Right renal pelvis (tissue), 4 donors: ENCODE data around the gene PRKG1. TPM values are rescaled to one million over a fixed set of nuclear protein-coding genes. Genes with fewer than 3 reads are reported as not detected.
"Not testable (repeated sequence)": the region's sequence is repeated elsewhere in the genome, so short reads cannot be mapped to it uniquely, and the experiment has no call there.

Experiments
- DNase-seq, 4 donors: peaks; one replicate each; pipeline ENCODE4 v3.0.0-alpha.2; 2013; ENCODE audit warnings: low read depth in 4 of 4, low spot score in 3 of 4, missing footprints in 1 of 4
- polyA plus RNA-seq, 4 donors: library from polyadenylated mRNA; unstranded; fragments of 120-200 nt; gene quantifications; one replicate each; pipeline ENCODE4 v1.2.1, GENCODE V29; 2013; ENCODE audit not compliant: insufficient read length in 4 of 4

Gene PRKG1
- polyA plus RNA-seq, 4 donors = 13.3 to 16.0 (median 14.3) TPM

- DNase-seq = no peak
These were observed 473.7 kb downstream of the PRKG1 start for GRCh38 chr10:51547941-51548340.

DNA sequence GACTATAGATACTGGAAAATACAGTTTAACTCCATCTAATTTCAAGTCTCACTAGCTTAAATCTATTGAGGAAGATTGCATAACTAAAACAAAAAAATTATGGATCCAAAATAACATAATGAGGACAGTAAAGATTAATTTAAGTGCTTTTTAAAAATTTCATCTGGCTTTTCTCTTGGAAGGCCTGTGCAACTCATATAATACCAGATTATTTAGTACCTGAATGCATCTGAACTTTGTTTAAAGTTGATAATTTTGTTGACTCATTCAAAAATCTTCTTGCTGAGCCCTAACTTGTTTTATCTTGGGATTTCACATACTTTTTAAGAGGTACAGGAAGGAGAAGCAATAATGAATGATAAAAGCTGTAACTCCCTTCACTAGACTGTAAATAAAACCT lies 478.6 kb downstream of the PRKG1 start:
- DNase-seq = no peak

GRCh38 chr10:51564896-51565510 lies 490.7 kb downstream of the PRKG1 start:
- DNase-seq = no peak

- no peak for DNase-seq
These were observed 493.0 kb downstream of the PRKG1 start for GRCh38 chr10:51567271-51567670.

GRCh38 chr10:51569467-51569866 lies 495.2 kb downstream of the PRKG1 start:
- no peak for DNase-seq

- no peak for DNase-seq
These were observed 500.2 kb downstream of the PRKG1 start for GRCh38 chr10:51574248-51575048.

- not testable (repeated sequence) for DNase-seq
These were observed 506.9 kb downstream of the PRKG1 start for GRCh38 chr10:51581196-51581595.

GRCh38 chr10:51583976-51584375 lies 509.7 kb downstream of the PRKG1 start:
- no peak for DNase-seq

- DNase-seq = no peak
These were observed 511.5 kb downstream of the PRKG1 start for GRCh38 chr10:51585742-51586141.

GRCh38 chr10:51588984-51589383 lies 514.7 kb downstream of the PRKG1 start:
- DNase-seq = no peak

- DNase-seq = no peak
These were observed 516.5 kb downstream of the PRKG1 start for GRCh38 chr10:51590818-51591217.

DNA sequence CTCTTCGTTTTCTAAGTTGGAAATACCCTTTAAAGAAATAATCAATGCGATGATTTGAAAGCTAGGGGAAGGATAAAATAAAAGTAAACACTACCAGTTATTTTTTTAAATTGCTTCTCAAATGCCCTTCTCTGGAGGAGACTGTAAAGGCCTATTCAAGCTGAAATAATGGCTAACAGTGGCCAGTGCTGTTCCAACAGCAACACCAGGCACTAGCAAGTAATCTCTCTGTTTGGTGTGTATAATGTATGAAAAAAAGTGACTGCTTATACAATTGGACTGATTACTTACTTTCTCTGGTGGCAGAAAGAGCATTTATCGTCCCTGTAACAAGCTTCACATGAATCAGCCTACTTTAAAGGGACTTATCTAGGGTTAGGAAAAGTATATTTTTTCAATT lies 522.4 kb downstream of the PRKG1 start:
- DNase-seq = no peak

DNA sequence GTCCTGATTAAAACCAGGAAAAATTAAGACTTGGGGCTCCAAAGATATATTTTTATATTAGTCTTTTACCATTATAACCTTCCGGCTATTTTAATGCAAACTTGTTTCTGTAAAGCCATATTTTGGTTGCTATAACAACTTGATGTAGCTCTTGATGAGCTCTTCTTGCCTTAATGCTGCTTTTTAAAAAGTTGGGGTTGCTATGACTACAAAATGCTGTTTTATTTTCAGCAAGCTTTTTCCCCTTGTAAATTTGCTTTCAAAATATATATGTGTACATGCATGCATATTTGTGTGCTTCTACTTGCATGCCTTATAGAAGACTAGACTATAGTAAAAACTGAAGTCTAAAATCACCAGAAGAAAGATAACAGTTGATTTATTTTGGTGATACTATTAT lies 525.4 kb downstream of the PRKG1 start:
- DNase-seq = no peak

- DNase-seq = no peak
These were observed 528.0 kb downstream of the PRKG1 start for GRCh38 chr10:51602326-51602725.

- DNase-seq = no peak
These were observed 530.3 kb downstream of the PRKG1 start for GRCh38 chr10:51604579-51604978.

DNA sequence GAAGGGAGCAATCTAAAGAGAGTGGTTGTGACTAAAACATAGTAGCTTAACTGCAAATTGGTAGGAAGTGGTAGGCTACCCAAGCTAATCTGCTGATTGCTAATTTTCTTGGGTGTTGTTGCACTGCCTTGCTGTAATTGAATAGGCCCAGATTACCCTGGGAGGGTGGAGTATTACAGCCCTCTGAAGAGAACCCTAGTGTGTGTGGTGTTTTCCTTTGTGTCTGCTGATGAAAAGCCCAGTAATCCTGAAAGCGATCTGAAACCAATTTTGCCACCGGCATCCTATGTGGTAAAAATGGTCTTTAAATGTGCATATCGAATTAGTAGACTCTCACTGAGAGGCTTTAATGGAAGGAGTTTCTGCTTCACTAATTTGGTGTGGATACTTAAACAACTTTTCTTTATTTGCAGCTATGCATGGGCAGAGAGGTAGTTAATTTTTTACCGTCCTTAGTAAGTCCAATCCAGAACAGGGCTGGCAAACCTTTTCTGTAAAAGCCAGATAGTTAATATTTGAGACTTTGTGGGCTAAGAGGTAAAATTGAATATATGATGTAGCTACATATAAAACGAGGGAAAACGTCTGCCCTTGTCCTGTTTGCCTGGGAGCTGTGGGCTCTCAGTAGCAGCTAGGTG lies 532.7 kb downstream of the PRKG1 start:
- peak in 1 of 4 donors; percentile 27 for DNase-seq

GRCh38 chr10:51607463-51607835 lies 533.2 kb downstream of the PRKG1 start:
- DNase-seq = no peak

GRCh38 chr10:51608211-51608610 lies 533.9 kb downstream of the PRKG1 start:
- DNase-seq = no peak

DNA sequence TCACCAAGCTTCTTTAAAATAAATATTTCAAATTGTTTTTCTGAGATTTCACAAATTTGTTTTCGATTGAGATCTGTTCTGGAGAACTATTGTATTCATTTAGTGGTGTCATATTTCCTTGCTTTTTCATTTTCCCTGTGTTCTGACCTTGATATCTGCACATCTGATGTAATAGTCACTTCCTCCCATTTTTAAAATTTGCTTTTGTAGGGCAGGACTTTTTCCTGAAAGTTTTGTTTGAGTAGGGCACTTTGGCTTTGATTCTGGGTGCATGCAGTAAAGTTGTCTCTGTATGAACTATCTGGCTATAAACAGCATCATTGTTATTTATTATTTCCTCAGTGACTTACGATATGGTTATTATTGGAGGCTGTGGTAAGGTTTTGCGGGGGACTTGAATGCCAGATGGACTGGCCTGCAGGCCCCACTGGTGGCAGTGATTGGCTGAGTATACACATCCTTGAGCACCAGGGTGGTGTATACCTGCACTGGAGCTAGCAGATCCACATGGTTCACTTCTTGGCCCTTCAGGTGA lies 541.5 kb downstream of the PRKG1 start:
- DNase-seq = no peak

DNA sequence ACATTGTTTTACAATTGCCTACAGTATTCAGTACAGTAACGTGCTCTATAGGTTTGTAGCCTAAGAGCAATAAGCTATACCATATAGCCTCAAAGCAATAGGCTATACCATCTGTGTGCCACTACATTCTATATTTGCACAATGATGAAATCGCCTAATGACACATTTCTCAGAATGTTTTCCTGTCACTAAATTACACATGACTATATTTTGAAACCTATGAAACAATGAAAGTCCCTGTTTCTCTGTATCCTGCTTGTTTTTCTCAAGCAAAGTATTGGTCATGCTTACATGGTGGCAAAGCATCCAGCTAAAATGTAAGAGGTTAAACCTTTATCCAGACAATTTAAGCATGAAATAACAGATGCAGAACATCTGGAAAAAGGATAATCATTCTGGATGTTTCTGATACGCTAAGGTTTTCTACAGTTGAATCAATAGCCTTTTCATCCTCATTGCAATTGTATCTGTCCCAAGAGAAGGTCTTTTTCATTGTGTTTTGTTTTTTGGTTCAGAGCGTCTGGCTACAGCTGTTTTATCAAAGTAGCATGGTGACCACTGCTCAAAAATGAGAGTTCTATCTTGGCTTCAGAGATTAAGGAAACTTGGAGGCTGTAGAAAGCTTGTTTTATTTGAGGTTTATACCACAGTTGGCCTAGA lies 543.4 kb downstream of the PRKG1 start:
- no peak for DNase-seq

GRCh38 chr10:51619365-51619764 lies 545.1 kb downstream of the PRKG1 start:
- no peak for DNase-seq
